Measurements from ENCODE around the gene TTLL13. TPM values are rescaled to one million over a fixed set of nuclear protein-coding genes. Genes with fewer than 3 reads are reported as not detected.

The TTLL13 gene
- total and polyA plus RNA-seq, 9 of the 15 experiments (the other 6 are each of a cell fraction or from before 2014, with no cell fraction given) = 0.05 to 0.24 (median 0.11) TPM; not detected in 1

DNA sequence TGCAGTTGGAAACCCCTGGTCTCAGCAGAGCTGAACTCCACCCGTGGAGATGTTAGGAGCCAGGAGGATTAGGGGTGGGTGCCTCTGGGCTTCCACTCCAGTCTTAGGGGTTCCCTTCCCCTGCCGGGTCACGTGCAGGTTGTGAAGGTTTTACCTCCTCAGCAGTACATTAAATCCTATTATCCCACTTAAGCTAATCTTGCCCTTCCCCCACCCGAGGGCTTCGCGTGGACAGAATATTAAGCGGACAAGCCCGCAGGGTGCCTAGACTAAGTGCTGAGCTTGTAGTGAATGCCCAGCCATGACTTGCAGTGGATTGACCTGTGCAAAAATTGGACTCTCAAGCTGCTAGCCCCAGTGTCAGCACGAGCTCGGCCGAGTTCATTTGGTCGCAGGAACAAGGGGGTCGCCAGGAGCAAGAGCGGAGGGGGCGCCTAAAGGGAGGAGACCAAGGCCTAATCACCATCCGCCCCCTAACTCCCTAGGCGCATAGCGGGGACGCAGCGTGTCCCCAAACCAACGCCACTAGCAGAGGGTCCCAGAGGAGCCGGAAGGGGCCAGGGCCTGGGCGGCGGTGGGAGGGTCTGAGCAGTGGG lies 48.7 kb upstream of the TTLL13 start (continued):
- TF ChIP-seq MNT (conservative IDR thresholded peaks at IDR 0.05) (0 out of 4 replicates have a peak, but pooled peaks of 1 of the 2 experiments have one; percentile 17), SMAD1 (IDR thresholded peaks at IDR 0.05; ENCODE audit: low read depth, low read length, partially characterized antibody) (no peak), SIX5 (IDR thresholded peaks at IDR 0.05; ENCODE audit: borderline replicate concordance in 1 of 2, insufficient read depth in 1 of 2, low read depth in 1 of 2, low read length in 2 of 2) (no peak), WHSC1 (IDR thresholded peaks at IDR 0.05; ENCODE audit: low read length) (no peak), CBX3 (IDR thresholded peaks at IDR 0.05; ENCODE audit: borderline replicate concordance in 1 of 2, low read length in 2 of 2) (no peak), PRDM10 (IDR thresholded peaks at IDR 0.05; ENCODE audit: partially characterized antibody) (peak; percentile 88)
- TF ChIP-seq, protein P1, sequence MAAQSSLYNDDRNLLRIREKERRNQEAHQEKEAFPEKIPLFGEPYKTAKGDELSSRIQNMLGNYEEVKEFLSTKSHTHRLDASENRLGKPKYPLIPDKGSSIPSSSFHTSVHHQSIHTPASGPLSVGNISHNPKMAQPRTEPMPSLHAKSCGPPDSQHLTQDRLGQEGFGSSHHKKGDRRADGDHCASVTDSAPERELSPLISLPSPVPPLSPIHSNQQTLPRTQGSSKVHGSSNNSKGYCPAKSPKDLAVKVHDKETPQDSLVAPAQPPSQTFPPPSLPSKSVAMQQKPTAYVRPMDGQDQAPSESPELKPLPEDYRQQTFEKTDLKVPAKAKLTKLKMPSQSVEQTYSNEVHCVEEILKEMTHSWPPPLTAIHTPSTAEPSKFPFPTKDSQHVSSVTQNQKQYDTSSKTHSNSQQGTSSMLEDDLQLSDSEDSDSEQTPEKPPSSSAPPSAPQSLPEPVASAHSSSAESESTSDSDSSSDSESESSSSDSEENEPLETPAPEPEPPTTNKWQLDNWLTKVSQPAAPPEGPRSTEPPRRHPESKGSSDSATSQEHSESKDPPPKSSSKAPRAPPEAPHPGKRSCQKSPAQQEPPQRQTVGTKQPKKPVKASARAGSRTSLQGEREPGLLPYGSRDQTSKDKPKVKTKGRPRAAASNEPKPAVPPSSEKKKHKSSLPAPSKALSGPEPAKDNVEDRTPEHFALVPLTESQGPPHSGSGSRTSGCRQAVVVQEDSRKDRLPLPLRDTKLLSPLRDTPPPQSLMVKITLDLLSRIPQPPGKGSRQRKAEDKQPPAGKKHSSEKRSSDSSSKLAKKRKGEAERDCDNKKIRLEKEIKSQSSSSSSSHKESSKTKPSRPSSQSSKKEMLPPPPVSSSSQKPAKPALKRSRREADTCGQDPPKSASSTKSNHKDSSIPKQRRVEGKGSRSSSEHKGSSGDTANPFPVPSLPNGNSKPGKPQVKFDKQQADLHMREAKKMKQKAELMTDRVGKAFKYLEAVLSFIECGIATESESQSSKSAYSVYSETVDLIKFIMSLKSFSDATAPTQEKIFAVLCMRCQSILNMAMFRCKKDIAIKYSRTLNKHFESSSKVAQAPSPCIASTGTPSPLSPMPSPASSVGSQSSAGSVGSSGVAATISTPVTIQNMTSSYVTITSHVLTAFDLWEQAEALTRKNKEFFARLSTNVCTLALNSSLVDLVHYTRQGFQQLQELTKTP (IDR thresholded peaks at IDR 0.05; ENCODE audit: low read depth in 1 of 2, partially characterized antibody in 2 of 2) = no peak
- TF ChIP-seq, protein P2, sequence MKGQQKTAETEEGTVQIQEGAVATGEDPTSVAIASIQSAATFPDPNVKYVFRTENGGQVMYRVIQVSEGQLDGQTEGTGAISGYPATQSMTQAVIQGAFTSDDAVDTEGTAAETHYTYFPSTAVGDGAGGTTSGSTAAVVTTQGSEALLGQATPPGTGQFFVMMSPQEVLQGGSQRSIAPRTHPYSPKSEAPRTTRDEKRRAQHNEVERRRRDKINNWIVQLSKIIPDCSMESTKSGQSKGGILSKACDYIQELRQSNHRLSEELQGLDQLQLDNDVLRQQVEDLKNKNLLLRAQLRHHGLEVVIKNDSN (CRISPR knock-in tag; IDR thresholded peaks at IDR 0.05) = peak; percentile 62
- TF ChIP-seq, protein P3, sequence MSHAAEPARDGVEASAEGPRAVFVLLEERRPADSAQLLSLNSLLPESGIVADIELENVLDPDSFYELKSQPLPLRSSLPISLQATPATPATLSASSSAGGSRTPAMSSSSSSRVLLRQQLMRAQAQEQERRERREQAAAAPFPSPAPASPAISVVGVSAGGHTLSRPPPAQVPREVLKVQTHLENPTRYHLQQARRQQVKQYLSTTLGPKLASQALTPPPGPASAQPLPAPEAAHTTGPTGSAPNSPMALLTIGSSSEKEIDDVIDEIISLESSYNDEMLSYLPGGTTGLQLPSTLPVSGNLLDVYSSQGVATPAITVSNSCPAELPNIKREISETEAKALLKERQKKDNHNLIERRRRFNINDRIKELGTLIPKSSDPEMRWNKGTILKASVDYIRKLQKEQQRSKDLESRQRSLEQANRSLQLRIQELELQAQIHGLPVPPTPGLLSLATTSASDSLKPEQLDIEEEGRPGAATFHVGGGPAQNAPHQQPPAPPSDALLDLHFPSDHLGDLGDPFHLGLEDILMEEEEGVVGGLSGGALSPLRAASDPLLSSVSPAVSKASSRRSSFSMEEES (CRISPR knock-in tag; IDR thresholded peaks at IDR 0.05) = peak; percentile 19
- TF ChIP-seq, protein P4, sequence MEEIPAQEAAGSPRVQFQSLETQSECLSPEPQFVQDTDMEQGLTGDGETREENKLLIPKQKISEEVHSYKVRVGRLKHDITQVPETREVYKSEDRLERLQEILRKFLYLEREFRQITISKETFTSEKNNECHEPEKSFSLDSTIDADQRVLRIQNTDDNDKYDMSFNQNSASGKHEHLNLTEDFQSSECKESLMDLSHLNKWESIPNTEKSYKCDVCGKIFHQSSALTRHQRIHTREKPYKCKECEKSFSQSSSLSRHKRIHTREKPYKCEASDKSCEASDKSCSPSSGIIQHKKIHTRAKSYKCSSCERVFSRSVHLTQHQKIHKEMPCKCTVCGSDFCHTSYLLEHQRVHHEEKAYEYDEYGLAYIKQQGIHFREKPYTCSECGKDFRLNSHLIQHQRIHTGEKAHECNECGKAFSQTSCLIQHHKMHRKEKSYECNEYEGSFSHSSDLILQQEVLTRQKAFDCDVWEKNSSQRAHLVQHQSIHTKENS (CRISPR knock-in tag; IDR thresholded peaks at IDR 0.05) = no peak

All from K562 (cell line).